ENCODE results near the gene MTFR1L.

MTFR1L gene

DNA sequence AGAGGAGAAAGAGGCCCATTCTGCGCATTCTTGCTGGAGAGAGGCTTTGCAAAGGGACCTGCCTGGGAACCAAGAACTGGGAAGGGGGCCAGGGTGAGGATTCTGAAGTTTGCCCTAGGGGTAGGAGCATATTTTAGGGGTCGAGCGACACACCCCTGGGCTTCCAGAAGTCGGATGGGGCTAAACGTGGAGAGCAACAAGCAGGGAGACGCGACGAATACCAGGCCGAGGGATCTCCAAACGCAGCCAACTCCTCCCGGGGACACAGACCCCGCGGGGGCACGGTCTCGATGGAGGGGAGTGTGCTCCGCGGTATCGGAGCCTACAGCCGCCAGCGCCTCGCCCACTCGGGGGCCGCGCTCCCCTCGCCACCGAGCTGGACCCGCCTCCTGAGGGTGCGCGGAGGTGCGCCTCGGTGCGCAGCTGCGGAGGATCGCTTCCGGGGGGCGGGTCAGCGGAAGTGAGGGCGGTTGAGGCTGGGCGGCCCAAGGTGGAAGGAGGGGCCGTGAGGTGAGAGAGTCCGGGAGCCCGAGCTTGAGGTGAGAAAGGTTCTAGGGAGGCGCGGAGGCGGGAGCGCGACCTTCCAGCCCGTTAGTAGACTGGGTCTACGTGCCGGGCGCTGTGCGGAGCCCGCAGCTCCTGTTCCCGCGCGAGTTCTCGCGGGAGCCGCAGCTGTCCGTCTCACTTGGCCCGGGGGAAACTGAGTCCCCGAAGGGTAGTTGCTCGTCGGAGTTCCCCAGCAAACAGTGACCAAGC lies at the start of gene MTFR1L:
MTFR1L (plus strand) TSS at position 464 of the 756 bp plus-strand sequence. CDS start 3,151 bp downstream, outside the sequence.
- Mint-ChIP-seq H3K9me3 (no peaks in the 10 kb centered on the region), H3K27me3 (no peaks in the 10 kb centered on the region), H3K27ac (peak within 1 kb of the TSS; percentile 97 to 98), H3K4me1 (peaks cover 39% of the 10 kb centered on the region), H3K4me3 (peak within 1 kb of the TSS; percentile 92 to 99)
- DNase-seq: peak; percentile 94 to 96
- peak; percentile 90 for ATAC-seq

DNA sequence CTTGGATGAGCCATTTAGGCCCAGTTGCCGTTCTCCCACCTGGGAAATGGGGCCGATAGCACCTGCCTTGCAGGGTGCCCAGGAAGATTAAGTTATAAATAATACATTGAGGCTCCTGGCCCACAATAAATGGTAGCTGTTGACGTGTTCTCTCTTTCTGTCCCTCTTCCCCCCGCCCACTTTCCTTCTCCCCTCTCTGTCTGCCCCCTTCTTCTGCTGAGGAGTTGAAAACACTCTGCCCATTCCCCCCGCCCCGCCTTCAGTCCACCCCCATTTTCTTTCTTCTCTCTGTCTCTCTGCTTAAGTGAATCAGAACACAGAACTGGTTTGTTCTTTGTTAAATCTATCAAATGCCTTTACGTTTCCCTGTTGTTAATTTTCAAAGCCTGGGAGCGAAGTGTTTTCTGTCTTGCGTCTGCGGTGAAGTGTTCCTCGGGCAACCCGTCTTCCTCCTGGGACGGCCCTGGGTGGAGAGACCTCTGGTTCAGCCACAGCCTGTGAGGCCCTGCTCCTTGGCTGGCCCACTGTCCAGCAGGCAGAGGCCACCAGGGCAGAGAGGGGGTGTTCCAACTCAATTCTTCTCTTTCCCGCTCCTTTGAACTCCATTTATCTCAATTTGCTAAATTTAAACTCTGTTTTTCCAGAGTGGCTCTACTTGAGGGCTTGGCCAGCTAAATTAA lies 49.1 kb upstream of the MTFR1L start:
- Mint-ChIP-seq H3K4me3 (peak overlapping the region; percentile 60 to 73), H3K27me3 (peaks cover 12% of the 10 kb centered on the region), H3K9me3 (no peaks in the 10 kb centered on the region), H3K4me1 (peaks cover 100% of the 10 kb centered on the region), H3K27ac (peak overlapping the region; percentile 40 to 89)
- ATAC-seq (no peak), DNase-seq (no peak)

DNA sequence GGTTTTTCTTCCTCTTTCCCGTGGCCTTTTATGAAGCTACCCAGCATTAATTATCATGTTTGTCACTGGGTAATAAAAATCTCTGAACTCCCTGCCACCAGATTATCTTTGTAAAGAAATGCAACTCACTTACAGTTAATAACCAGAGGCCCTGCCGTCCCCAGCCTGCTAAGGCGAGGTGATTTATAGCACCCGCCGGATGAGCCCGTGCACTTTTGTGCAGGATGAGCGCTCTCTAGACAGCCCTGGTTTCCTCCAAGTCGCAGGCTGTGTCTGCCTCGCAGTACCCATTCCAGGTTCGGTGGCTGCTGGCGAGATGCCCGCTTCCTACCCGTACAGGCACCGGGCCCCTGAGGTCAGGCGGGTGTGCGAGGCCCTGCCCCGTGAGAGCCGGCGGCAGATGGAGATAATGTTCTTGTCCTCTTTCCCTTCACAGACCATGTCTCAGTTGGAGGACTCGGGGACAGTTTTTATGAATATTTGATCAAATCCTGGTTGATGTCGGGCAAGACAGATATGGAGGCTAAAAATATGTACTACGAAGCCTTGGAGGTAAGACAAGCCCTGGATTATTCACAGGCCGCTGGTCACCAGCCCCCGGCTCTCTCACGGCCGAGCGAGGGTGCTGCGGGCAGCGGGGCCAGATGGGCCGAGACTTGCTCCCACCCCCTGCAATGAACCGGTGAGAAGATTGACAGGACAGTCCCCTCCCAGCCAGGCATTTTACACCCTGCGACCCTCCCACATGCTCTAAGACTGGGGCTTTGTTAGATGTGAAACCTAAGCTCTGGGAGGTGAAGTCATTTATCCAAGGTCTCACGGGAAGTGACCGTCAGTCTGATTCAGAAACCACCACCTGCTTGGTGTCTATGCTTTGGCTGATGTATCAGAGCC lies 48.3 kb upstream of the MTFR1L start:
- no peaks in the 10 kb centered on the region for H3K9me3 Mint-ChIP-seq
- H3K27ac Mint-ChIP-seq: peak overlapping the region; percentile 40 to 89
- ATAC-seq (peak; percentile 18), DNase-seq (peak in 1 of 2 donors; percentile 33)
- peaks cover 98% of the 10 kb centered on the region for H3K4me1 Mint-ChIP-seq
- H3K4me3 Mint-ChIP-seq: peak overlapping the region; percentile 60 to 73
- peaks cover 12% of the 10 kb centered on the region for H3K27me3 Mint-ChIP-seq

DNA sequence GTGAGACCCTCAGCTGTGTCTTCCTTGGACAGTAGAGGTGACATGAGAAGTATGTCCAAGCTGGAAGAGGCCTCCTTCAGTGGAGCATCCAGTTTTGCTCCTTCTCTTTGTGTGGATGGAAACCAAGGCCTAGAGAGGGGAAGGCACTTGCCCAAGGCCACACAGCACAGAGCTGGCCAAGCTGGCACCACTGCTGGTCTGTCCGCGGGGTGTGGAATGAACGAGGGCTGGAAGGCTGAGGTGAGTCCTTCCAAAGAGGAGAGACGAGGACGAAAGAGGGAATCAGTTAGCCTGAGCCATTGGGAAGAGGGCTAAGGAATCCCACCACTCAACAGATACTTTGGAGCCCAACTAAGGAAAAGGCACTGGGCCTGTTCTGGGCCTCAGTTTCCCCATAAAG lies 47.6 kb upstream of the MTFR1L start:
- Mint-ChIP-seq H3K27ac (no peak overlapping the region), H3K9me3 (no peaks in the 10 kb centered on the region), H3K4me1 (peaks cover 98% of the 10 kb centered on the region), H3K4me3 (peak overlapping the region in 1 of 2 donors; percentile 73), H3K27me3 (peaks cover 12% of the 10 kb centered on the region)
- no peak for ATAC-seq
- DNase-seq: no peak

DNA sequence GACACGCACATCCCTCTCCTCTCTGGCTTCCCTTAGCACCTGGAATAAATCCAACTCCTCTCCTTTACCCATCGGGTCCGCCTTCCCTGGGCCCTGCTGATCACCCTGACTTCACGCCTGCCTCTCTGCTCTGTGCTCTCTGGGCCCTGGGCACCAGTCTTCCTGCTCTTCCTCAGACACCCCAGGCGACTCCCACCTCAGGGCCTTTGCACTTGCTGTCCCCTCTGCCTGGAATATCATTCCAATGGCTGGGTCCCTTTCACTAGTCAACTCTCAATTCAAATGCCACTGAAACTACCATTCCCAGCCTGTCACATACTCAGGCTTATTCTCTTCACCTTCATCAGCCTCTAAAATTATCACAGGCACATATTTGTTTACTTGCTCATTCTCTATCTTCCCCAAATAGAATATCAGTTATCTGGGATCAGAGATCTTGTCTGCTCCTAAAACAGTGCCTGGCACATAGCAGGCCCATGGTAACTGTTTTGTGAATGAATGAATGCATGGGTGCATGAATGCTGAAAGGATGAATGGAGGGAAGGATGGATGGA lies 47.0 kb upstream of the MTFR1L start:
- H3K4me1 Mint-ChIP-seq: peaks cover 98% of the 10 kb centered on the region
- DNase-seq (no peak), ATAC-seq (no peak)
- no peaks in the 10 kb centered on the region for H3K9me3 Mint-ChIP-seq
- H3K4me3 Mint-ChIP-seq: no peak overlapping the region
- peak overlapping the region in 1 of 2 donors; percentile 49 for H3K27ac Mint-ChIP-seq
- peaks cover 12% of the 10 kb centered on the region for H3K27me3 Mint-ChIP-seq

DNA sequence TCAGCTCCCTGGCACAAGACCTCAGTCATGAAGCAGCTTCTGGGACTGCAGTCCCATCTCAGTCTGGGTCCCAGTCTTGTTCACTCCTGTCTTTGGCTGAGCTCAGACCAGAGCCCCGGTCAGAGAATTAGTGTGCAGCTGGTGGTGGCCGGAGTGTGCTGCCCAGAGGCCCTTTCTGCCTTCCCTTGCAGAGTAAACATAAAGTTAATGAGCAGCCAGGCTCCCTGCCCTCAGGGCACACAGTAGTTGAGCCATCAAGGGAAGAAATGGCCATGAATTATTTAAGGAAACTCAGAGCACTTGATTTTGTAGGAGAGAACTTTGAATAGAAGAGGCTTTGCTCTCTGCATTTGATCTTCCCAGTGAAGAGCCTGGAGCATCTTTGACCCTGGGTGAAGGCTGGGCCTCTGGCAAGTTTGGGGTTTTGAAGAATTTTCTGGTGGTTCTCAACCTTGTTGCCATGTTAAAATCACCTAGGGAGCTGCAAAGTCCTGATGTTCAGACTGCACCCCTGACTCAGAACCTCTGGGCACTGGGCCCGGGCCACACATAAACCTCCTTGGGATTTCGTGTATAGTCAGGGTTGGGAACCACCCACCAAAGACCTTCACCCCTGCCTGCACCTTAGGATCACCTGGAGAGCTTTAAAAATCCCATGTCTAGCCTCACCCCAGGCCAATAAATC lies 46.2 kb upstream of the MTFR1L start:
- DNase-seq (no peak), ATAC-seq (no peak)
- Mint-ChIP-seq H3K4me3 (peak overlapping the region; percentile 78 to 79), H3K9me3 (no peaks in the 10 kb centered on the region), H3K27ac (peak overlapping the region in 1 of 2 donors; percentile 68), H3K4me1 (peaks cover 98% of the 10 kb centered on the region), H3K27me3 (peaks cover 12% of the 10 kb centered on the region)

DNA sequence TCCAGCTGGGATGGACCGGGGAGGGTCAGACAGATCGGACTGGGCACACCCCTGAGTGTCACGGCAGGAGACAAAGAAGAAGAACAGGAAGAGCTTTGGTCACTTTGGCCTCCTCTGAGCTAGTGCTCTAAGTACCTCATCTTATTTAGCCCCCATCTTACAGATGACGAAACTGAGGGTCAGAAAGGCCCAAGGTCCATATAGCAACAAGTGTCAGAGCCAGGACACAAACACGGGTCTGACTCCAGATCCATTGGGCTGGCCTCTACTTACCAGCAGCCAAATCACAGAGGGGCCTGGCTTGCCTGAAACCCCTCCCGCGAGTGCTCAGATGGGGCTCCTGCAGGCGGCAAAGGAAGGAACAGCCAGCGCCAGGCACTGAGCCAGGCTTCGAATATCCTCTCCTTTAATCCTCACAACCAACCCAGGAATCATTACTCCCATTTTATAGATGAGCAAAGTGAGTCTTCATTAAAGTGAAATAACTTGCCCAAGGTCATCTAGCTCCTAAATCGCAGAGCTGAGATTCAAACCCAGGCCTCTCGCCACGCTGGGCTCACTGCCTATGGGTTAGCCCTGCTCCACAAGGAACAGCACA lies 45.4 kb upstream of the MTFR1L start:
- peak overlapping the region; percentile 40 to 94 for H3K27ac Mint-ChIP-seq
- DNase-seq: no peak

DNA sequence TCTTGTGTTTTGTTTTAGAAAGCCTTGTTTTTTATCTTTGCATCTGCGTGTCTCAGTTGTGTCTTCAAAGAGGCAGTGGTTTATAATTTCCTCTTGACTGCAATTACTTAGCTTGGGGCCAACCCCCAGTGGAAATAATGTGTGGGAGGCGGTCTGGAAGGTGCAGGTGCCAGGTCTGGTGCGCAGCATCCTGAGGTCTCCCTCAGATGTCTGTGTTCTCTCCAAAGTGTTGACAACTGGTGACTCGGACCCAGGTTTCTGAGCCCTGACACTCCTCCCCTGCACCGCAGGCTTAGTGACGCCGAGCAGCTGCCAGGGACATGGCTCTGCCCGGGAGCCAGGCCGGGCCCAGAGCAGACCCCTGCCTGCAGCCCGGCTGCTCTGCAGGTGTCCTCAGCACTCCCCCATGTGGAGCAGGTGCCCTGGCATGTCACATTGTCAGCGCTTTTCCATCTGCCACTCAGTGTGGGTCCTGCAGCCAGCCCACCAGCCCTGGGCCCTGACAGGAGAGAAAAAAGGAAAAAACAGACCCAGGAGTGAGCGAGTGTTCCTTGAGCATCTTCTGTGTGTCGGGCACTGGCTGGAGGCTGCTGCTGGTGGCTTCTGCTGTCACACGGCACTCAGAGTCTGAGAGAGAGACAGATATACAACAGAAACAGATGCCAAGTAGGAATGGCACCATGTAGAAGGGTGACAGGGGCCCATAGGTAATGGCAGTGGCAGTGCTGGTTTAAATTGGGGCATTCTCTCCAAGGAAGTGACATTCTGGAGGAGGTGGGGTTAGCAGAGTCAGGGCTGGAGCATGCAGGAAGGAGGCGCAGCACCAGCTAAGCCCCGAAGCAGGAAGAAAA lies 44.6 kb upstream of the MTFR1L start:
- ATAC-seq (peak; percentile 94), DNase-seq (peak; percentile 81 to 87)
- Mint-ChIP-seq H3K9me3 (no peaks in the 10 kb centered on the region), H3K27me3 (peaks cover 12% of the 10 kb centered on the region), H3K4me1 (peaks cover 85% of the 10 kb centered on the region), H3K4me3 (peak overlapping the region; percentile 78 to 79), H3K27ac (peak overlapping the region; percentile 43 to 94)

More for the DNA sequence above, 45.4 kb upstream of the MTFR1L start:
- ATAC-seq: no peak
- H3K4me1 Mint-ChIP-seq: peaks cover 93% of the 10 kb centered on the region
- peak overlapping the region; percentile 78 to 79 for H3K4me3 Mint-ChIP-seq
- peaks cover 12% of the 10 kb centered on the region for H3K27me3 Mint-ChIP-seq
- H3K9me3 Mint-ChIP-seq: no peaks in the 10 kb centered on the region

DNA sequence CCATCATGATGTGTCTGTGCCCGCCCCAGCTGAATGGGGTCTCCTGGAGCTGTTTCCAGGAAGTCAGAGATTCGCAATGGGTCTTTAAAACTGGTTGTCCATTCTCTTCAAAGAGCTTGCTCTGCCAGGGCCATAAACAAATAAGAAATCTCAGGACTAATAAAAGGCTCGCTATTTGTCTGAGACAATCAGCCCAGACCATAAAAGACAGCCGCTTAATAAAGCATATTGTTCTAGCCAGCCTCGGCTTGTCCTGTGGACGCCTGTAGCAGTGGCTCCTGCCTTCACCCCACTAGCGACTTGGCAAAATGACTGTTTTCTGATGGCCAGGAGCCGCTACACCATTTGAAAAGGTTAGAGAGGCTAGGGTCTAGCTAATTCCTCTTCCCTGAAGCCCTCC lies 40.4 kb upstream of the MTFR1L start:
- H3K4me1 Mint-ChIP-seq: peaks cover 53% of the 10 kb centered on the region
- no peak for ATAC-seq
- peak overlapping the region in 1 of 2 donors; percentile 54 for H3K27ac Mint-ChIP-seq
- no peaks in the 10 kb centered on the region for H3K27me3 Mint-ChIP-seq
- H3K4me3 Mint-ChIP-seq: no peak overlapping the region
- no peaks in the 10 kb centered on the region for H3K9me3 Mint-ChIP-seq
- no peak for DNase-seq

DNA sequence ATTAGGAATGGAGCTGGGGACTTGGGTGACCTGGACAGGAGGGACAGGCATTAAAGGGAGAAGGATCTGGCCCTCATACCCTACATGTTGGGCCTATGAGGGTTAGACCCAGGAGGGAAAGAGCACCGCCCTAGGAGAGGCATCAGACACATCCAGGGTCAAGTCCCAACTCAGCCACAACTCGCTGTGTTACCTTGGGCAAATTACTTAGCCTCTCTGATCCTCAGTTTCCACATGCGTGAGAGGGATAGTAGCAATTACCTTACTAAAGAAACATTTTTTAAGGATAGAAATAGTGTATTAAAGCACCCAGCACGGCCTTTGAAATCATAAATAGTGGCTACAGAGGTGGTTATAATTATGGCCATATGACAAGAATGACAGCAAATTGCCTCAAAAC lies 39.9 kb upstream of the MTFR1L start:
- peak overlapping the region in 1 of 2 donors; percentile 54 for H3K27ac Mint-ChIP-seq
- no peaks in the 10 kb centered on the region for H3K9me3 Mint-ChIP-seq
- DNase-seq (no peak), ATAC-seq (no peak)
- H3K4me3 Mint-ChIP-seq: no peak overlapping the region
- H3K27me3 Mint-ChIP-seq: no peaks in the 10 kb centered on the region
- H3K4me1 Mint-ChIP-seq: peaks cover 48% of the 10 kb centered on the region

DNA sequence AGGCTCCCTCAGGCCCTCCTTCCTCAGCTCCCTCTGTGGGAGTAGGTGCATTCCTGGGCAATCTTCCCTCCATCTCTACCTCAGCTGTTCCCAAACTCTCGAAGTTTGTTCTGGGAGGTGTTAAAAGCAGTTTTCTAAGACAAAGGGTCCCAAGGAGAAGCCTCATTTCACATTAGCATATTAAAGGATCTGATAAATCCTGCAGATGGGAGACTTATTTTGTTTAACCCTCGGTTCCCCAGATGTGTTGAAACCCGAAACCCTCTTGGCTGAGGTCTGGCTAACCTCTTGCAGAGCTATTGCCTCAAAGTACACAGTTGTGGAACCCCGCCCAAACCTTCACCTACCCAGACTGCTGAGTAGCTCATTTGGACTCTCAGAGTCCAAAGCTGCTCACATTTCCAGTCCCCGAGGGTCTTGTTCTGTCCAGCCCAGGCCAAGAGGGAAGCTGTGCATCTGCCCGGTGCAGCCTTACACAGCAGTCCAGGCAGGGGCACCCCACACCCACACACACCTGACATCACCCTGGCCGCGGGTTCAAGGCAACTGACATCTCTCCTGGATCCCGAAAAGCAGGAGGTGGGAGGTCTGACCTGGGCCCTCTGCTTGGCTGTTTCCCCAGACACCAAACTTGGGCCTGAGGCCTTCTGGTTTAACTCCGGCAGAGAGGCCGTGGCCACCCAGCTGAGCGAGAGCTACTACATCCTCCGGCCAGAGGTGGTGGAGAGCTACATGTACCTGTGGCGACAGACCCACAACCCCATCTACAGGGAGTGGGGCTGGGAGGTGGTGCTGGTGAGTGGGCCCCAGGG lies 39.2 kb upstream of the MTFR1L start:
- DNase-seq (no peak), ATAC-seq (no peak)
- peaks cover 42% of the 10 kb centered on the region for H3K4me1 Mint-ChIP-seq
- H3K4me3 Mint-ChIP-seq: no peak overlapping the region
- H3K27ac Mint-ChIP-seq: peak overlapping the region in 1 of 2 donors; percentile 50
- no peaks in the 10 kb centered on the region for H3K9me3 Mint-ChIP-seq
- no peaks in the 10 kb centered on the region for H3K27me3 Mint-ChIP-seq

DNA sequence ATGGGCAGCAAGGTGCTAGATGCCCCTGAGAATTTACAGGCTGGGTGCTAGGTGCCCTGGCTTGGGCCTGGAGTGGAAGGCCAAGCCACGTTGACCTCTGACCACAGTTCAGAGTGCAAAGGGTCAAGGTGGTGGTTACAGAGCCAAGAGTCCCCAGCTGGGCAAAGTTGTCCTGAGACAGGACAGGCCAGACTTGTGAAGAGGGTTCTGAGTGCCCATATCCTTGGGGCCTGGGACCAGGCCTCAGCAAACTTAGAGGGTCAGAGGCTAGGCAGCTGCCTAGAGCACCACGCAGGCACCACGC lies 38.7 kb upstream of the MTFR1L start:
- Mint-ChIP-seq H3K27me3 (no peaks in the 10 kb centered on the region), H3K9me3 (no peaks in the 10 kb centered on the region), H3K4me3 (no peak overlapping the region), H3K27ac (peak overlapping the region in 1 of 2 donors; percentile 50), H3K4me1 (peaks cover 37% of the 10 kb centered on the region)
- ATAC-seq (no peak), DNase-seq (no peak)

DNA sequence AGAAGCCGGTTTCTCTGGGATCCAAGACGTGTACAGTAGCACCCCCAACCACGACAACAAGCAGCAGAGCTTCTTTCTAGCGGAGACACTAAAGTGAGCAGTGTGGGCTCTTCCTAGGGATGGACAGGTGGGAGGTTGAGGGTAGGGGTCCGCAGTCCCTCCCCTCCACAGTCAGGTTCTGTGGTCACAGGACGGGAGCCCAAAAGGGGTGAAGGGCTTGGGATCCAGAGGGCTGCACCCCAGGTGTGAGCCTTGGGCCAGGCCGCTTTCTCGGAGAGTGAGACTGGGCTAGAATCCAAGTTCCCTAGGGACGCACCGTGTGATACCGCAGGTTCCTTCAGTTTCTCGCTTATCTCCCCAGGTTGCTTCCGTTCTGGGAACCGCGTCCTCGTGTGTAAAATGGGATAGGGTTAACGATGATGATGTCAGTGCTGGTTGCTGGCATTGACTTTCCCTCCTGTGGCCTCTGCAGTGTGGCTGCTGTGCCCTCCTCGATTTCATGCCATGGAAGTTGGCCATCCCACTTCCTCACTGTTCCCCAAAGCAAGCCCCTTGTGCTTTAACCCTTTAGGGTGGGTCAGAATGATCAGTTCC lies 37.0 kb upstream of the MTFR1L start:
- H3K4me3 Mint-ChIP-seq: no peak overlapping the region
- no peak for DNase-seq
- H3K27ac Mint-ChIP-seq: peak overlapping the region; percentile 5 to 95
- peaks cover 33% of the 10 kb centered on the region for H3K4me1 Mint-ChIP-seq
- no peak for ATAC-seq
- no peaks in the 10 kb centered on the region for H3K9me3 Mint-ChIP-seq
- no peaks in the 10 kb centered on the region for H3K27me3 Mint-ChIP-seq

Data from stimulated activated naive CD8-positive, alpha-beta T cell treated with anti-CD3 and anti-CD28 coated beads, Interleukin-15, amount 100 ng/mL, for 72 hours (primary cell).